SK-N-DZ (cell line): ENCODE results near the gene LGALS3BP. TPM values are rescaled to one million over a fixed set of nuclear protein-coding genes. Genes with fewer than 3 reads are reported as not detected.
"Not testable (repeated sequence)": the region's sequence is repeated elsewhere in the genome, so short reads cannot be mapped to it uniquely, and the experiment has no call there.

Source experiments
- DNase-seq: peaks from one replicate; pipeline ENCODE4 v3.0.0-alpha.2; 2015; ENCODE audit warnings: low spot score
- polyA plus RNA-seq, 2 experiments: library from polyadenylated mRNA; depleted of rRNA; stranded (reverse); fragments of >200 nt; gene quantifications; 2 replicates each; pipeline ENCODE4 v1.2.3, GENCODE V29; 2014

LGALS3BP gene, protein sequence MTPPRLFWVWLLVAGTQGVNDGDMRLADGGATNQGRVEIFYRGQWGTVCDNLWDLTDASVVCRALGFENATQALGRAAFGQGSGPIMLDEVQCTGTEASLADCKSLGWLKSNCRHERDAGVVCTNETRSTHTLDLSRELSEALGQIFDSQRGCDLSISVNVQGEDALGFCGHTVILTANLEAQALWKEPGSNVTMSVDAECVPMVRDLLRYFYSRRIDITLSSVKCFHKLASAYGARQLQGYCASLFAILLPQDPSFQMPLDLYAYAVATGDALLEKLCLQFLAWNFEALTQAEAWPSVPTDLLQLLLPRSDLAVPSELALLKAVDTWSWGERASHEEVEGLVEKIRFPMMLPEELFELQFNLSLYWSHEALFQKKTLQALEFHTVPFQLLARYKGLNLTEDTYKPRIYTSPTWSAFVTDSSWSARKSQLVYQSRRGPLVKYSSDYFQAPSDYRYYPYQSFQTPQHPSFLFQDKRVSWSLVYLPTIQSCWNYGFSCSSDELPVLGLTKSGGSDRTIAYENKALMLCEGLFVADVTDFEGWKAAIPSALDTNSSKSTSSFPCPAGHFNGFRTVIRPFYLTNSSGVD
- polyA plus RNA-seq (2014; cell fraction: cytosol; rRNA removed), result 32.5 and 46.0 TPM in 2 replicates
- 37.6 and 66.3 TPM in 2 replicates for polyA plus RNA-seq (2014; cell fraction: nucleus; rRNA removed)

DNA sequence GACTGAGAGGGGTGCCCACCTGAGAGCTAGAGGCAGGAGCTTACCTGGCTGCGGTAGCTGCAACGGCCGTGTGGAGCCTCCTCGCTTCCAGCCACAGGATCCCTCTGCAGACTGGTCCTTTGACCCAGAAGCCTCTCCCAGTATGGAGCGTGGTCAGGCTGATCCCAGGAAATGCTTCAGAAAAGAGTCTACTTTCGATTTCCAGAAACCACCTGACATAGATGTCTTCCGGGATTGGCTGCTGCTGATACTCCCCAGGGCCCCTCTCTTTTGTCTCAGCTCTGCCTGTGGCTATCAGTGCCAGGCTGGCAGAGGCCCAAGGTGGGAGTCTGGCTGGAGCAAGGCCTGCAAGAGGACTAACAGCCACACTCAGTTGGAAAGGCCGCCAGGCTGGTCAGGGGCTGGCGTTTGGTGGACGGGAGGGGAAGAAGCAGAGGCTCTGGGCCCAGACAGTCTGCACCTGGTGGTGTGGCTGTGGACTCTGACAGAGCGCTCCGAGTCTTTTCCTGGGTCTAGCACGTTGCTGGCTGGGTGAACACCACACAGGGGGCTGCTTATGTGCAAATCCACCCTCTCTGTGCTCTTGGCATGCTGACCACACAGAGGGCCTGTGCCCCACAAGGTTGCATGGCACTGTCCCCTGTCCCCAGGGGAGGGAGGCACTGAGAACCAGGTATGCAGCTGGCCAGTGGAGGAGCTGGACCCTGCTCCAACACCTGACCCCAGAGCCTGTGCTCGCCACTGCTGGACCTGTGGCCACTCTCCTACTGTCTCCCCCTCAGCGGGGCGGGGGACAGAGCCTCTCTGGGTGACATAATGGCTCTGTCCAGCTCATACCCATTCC is at the start of gene LGALS3BP:
LGALS3BP (minus strand) TSS at position 144 of the 844 bp plus-strand sequence. CDS start 2,732 bp downstream, outside the sequence.
- peak; percentile 81 for DNase-seq

DNA sequence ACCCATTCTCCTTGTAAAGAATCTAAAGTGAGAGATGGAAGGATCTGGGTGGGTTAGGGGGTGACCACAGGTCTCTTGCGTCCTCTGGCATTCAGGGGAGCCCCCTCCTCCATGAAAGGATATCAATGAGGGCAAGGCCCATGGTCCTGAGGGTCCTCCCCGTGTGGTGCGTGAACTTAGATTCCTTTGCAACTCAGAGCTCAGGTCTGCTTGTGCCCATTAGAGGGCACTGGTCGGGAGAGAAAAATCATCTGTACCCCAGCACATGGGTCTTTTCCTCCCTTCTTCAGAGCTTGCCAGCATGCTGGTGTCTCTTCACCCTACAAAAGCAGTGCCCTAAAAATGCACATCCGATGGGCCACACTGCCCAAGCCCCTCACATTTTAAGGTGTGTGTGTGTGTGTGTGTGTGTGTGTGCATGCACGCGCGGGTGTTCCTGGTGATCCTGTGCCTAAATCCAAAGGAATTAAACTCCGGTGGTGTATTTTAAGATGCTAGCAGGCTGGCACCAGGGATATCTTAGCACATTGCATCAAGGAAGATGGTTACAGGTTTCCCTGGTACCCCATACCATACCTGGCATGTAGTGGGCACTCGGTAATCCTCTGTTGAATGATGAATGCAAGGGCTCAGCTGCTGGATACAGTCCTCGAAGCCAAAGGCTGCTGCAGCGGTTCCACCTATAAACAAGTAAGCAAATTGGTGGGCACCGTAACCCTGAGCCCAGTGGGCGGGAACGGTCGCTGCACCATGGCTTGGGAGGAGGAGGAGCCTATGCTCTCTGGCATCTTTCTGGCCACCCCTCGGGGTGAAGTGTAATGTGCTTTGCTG is 49.0 kb upstream of the LGALS3BP start:
- DNase-seq, result no peak

DNA sequence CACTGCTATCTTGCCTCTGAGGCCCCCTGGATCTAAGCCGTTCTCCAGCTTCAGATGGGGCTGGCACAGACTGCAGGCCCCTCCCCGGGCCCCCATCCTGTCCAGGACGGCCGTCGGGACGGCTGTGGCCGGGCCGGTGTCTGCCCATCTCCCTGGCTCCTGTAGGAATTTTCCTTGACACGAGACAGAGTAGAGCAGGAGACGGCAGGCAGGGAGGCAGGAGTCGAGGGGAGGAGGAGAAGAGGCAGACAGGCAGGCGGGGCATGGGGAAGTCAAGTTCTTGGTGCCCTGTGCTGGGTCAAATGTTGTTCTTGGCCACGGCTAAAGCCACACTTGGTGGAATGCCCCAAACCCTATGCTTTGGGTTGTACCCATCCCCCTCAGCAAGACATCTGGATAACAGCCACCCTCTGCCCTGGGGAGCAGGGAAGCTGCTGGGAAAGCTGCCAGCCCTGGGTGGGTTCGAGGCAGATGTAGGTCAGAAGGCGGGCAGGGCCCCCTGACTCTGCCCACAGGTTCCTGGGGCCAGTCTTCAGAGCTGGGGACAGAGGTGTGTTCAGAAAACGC is 48.3 kb upstream of the LGALS3BP start:
- DNase-seq, result no peak

DNA sequence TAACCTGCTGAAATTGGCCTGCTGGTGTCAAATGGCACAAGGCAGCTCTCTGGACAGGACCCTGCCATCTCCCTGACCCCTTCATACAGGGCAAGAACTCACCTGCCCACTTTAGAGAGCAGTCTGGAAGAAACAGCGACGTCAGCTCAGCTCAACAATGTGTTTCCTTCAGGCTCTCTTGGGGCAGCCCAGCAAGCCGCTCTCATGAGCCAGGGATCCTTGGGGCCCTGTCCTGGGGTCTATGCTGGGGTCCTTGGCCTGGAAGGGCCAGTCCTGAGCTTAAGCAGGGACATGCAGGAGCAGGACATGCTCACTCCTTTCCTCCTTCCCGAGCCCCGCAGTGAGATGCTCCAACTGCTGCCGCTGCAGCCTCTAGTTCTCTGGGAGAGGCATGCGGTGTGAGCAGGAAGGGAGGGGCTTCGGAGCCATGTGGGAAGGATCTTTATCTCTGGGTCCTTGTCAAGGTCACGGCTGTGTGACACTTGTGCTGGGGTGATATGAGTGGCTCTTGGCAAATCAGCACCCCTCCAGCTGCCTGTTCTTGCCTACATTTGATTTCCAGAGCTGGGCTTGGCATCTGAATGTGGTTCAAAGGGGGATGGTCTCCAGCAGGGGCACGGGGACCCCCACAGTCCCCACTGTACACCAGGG is 47.7 kb upstream of the LGALS3BP start:
- peak; percentile 73 for DNase-seq

DNA sequence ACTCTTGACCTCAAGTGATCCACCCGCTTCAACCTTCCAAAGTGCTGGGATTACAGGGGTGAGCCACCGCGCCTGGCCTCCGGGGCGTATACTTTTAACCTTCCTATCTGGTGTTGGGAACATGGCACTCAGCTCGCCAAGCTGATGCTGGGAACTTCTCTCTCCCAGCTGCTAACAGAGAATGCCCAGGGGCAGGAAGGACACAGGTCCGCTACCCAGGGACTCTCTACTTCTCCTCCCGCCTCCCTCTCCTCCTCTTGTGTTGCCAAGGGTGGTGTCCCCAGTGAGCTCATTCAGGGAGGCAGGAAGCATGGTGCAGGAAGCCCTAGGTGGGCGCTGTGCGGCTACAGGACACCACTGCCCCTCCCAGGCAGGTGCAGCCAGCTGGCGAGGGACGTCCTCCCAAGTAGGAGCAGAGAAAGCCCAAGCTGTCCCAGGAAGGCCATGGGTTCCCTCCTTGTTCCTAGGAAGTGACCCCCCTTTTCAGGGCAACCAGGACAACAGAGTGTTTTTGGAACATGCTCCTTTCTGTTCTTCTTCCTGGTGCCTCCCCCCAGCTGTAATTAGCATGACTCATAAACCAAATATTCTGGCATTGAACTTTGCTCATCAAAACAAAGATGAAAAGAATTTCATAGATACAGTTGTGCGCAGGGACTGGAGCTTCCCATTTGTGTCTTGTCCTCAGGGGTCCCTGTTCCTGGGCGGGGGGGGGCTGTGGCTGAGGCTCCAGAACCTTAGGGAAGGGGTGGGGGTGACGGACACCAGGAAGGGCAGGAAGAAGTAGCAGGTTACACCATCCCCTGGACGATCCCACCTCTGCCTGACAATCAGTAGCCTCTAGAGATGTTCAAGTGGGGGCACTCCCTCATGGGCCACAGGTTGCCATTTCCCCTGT is 46.9 kb upstream of the LGALS3BP start:
- no peak for DNase-seq

DNA sequence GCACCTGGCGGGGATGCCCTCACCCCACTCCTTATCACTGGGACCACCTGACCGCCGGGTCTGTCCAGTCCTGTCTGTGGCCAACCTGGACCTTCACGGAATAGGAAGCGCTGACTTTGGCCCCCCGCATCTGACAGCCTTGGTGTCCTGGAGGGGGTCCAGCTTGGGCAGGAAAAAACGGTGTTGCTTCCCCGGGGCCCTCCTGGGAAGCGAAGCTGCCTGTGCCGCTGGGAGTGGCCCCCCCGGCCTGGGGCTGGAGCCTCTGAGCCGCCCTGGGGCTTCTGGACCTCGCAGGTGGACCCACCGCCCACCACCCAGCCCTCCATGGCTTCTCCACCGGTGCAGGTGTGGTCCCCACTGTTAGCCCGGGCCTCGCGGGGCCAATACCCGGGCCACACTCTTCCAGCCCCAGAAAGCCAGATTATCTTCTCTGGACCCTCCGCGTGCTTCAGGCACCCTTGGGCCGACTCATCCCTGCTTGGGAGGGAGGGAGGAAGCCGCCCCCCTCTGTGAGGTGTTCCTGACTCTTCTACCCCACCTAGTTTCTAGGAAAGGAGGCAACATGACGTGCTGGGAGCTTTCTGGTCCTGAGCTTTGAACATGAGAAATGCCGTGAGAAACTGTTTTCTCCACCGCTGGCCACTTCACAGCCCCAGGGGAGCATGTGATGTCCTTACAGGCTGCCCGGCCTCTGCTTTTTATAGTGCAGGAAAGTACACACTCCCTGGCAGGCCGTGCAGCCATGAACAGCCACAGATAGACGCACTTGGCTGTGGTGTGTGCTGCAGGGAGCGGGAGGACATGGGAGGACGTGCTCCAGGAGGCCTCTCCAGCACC is 45.4 kb upstream of the LGALS3BP start:
- DNase-seq, result no peak

DNA sequence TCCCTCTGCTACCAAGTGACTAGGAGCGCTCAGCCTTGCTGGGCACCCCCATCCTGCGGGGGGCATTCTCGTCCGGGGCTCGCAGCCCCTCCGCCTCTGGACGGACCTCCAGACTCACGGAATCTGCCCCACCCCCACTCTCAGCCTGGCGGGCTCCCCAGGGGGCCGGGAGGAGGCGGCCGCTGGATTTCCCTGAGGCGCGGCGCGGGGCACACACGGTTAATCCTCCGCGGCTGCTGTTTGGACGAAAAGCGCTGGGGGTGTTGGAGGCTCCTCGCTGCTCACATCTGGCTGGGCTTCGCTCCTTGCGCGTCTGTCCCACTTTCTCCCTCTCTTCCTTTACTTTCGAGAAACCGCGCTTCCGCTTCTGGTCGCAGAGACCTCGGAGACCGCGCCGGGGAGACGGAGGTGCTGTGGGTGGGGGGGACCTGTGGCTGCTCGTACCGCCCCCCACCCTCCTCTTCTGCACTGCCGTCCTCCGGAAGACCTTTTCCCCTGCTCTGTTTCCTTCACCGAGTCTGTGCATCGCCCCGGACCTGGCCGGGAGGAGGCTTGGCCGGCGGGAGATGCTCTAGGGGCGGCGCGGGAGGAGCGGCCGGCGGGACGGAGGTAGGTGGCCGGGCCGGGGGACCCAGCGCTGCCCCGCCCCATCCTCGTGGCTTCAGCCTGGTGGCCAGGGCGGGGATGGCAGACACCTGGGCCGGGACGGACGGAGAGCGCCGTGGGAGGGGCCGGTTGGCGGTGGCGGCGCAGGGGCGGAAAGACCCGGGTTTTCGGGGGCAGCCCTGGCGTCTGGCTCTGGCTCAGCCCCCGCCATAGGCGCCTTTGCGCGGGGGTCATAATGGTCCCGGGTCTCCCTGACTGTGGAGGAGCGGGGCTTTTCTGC is 44.4 kb upstream of the LGALS3BP start, which contains the start of gene C1QTNF1:
C1QTNF1 (plus strand) TSS at position 284 of the 886 bp plus-strand sequence. CDS start 19,800 bp downstream, outside the sequence.
- DNase-seq, result no peak

DNA sequence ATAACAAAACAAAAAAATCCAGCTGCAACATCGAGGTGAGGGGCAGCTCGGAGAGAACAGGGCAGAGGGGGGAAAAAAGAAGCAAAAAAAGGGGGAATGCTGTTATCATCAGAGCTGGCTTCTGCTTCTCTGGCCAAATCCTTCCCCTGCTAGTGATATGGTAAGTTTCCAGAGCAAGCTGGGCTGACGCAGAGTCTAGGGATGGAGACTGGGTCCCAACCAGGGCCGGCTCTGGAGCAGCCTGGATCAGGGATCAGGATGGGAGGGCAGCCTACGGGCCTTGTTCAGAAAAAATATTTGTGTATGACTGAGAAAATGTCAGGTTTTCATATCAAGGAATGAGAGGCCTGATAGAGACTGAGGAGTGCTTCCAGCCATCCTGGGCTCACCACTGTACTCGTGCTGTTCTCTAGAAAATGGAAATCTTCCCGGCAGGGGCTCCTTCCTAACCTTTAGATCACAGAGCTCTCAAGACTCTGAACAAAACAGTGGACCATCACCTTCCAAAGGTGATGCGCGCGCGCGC is 43.5 kb upstream of the LGALS3BP start:
- no peak for DNase-seq

DNA sequence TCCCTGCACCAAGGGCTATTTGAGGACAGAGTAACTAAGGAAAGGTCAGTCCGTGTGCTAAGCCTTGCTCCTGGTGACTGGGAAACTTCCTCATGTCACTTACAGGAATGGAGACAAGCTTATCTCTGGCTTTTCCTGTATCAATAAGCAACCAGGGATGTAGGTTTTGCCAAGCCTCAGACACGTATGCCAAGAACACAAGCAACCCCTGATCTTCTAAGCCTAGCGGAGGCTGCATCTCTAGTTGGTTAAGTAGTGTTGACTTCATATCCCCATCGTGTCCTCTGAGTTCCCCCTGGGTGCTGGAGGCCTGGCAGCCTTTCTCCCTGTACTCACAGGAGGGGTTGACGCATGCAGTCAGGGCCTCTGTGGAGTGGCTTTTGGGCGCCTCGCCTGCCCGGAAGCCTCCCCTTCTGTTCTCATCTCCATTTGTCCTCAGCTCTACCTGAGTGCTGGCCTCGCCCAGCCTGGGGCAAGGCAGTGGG is 42.8 kb upstream of the LGALS3BP start:
- DNase-seq, result no peak

DNA sequence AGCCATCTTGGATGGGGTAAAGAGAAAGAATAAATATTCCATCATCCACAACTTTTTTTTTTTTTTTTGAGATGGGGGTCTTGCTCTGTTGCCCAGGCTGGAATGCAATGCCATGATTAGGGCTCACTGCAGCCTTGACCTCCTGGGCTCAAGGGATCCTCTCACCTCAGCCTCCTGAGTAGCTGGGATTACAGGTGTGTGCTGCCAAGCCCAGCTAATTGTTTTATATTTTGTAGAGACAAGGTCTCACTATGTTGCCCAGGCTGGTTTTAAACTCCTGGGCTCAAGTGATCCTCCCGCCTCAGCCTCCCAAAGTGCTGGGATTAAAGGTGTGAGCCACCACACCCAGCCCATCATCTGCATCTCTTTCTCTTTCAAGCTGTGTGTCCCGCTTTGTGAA is 42.2 kb upstream of the LGALS3BP start:
- DNase-seq, result not testable (repeated sequence)

DNA sequence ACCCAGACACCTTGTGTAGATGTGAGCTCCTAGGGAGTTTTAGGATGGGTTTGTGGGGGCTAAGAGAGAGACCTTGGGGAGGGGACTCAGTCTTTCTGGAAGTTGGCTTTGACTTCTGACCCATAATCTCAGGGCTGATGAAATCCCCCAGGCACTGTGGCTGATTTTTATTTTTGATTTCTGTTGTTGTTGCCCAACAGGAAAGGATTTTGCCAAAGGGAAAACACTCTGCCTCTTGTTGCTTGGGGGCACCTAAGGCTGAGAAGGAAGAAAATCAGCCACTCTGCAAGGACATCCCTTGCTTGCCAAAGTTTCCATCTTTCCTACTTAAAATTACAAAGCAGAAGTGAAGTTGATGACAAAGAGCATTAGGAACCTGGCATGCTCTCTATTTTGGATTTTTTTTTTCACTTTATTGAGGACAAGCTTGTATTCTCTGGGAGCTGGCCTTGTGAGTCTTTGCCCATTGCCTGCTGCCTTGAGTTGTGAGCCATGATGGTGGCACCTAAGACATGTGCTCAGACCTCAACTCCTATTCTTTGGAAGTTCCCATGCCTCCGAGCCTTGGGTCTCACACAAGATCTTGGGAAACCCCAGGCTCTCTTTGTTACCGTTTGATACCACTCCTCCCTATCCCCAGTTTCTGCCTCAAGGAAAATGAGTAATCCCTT is 41.0 kb upstream of the LGALS3BP start:
- DNase-seq, result no peak

DNA sequence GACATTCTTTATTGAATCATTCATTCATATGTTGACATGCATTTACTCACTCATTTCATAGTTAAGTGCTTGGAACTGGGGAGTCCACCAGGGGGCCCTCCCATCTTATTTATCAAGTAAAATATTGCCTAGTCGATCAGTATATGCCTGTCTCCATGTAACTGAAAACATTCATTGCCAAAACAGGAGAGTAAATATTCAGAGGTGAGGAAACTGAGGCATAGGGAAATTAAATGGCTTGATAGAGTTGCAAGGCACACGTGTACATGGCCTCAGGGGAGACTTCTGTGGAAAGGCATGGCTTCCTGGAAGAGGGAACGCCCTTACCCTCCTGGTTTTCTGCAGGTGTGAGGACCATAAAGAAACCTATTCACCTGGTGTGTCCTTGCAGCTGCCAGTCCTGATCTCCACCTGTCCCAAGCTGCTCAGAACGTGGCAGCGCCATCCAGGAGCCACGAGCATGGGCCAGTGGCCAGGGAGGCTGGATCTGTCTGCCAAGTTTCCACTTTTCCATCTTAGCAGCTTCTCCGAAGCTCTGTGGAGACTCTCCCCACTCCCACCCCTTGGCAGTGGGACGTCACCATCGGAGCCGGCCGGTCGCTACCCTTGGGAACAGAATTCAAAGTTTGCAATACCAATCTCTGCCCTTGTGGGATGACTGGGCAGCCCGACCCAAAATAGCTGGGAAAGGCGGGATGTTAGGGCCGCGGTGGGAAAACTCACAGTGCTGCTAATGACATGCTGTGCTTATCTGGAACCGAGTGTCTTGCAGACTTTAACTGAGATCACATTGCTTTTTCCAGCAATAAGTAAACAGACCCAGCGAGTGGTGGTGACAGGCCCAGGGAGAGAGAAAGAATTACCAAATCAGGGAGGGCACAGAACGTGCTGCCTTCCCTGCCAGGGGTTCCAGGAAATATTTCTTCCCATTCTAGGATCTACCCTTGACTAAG is 40.2 kb upstream of the LGALS3BP start:
- DNase-seq, result peak; percentile 56

DNA sequence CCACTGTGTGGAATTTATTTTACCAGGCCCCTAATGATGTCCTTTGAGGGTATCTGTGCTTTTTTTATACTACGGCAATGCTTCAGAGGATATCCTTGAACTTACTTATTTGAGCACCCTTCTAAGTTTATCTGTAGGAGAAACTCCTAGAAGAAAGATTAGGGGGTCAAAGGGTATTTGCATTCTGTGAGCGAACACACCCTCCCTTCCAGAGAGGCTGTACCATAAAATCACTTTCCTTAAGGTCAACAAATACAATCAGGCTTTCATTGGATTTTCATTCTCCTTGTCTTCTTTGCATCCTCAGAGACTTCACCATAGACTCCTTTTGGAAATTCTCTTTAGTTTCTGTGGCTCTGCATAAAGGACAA is 39.5 kb upstream of the LGALS3BP start:
- DNase-seq, result no peak

DNA sequence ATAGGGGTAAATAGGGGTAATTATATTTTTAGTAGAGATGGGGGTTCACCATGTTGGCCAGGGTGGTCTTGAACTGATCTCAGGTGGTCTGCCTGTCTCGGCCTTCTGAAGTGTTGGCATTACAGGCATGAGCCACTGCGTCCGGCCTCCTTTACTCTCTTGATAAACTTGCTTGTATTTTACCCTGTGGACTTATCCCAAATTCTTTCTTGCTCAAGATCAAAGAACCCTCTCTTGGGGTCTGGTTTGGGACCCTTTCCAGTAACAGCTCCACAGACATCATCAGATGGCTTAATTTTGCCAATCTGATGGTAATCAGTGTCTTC is 38.6 kb upstream of the LGALS3BP start:
- DNase-seq, result no peak
